ENCODE data around the gene ZNF385B. TPM values are rescaled to one million over a fixed set of nuclear protein-coding genes. Genes with fewer than 3 reads are reported as not detected.

ZNF385B gene
- total RNA-seq, 2 donors from 2014 or later: not detected

DNA sequence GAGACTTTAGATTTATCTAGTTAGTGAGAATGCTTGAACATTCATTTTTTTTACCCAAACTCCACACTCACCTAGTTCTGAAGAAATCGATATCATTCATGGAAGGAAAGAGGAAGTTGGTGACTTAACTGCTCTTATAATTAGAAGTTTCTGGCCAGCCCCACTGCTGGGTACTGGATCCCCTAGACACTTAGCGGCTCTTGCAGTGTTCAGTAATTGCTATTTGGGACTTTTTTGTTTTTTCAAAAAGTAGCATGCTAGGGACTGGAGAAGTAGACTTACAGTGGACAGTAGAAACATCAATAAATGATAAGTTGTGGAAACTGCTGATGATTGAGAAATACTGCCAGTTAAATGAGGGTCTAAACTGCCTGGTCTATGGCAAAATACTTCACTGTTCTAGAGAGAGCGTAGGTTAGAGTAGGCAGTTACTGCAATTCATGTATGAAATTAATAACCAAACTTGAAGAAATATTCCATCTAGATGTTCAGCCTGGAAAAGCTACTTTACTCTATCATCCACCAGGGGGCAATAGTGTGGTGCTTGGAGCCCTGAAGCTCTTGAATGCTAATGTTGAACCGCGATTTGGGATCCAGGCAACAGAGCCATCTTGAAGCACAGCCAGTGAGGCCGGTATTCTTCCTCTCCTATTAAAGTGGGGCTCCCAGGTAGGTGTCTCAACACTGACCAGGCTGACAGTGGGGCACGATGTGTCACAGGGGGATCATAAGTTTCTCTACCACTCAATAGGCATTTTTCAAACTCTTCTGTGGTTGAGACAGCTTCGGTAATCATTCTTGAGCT, 450.7 kb downstream of the ZNF385B start:
- Mint-ChIP-seq H3K27ac (no peak overlapping the region), H3K27me3 (peaks cover 20% of the 10 kb centered on the region), H3K36me3 (ENCODE audit: low read depth) (no peaks in the 10 kb centered on the region), H3K4me3 (no peak overlapping the region), H3K4me1 (no peaks in the 10 kb centered on the region)
- H3K9me3 ChIP-seq (ENCODE audit: control insufficient read depth, low read length, poor library complexity, severe bottlenecking): no peaks in the 10 kb centered on the region
- ATAC-seq: no peak
- DNase-seq: no peak

DNA sequence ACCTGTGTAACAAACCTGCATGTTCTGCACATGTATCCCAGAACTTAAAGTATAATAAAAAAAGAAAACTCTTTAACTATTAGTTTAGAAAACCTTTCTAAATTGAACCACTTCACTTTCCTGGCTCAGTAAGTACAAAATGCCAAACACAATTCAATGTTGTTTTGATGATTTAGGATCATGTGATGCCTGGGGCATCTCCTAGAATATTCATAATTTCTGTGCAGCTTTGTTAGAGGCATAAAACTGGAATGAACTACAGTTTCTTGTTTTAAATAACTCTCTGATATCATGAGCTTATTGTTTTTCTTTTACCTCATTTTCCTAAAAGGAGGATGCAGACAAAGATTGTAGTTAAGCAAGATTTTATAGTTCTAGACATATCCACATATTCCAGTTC, 457.8 kb downstream of the ZNF385B start:
- no peaks in the 10 kb centered on the region for H3K9me3 ChIP-seq (ENCODE audit: control insufficient read depth, low read length, poor library complexity, severe bottlenecking)
- Mint-ChIP-seq H3K27me3 (peaks cover 26% of the 10 kb centered on the region), H3K36me3 (ENCODE audit: low read depth) (no peaks in the 10 kb centered on the region), H3K27ac (no peak overlapping the region), H3K4me1 (no peaks in the 10 kb centered on the region), H3K4me3 (no peak overlapping the region)
- DNase-seq (no peak), ATAC-seq (no peak)

DNA sequence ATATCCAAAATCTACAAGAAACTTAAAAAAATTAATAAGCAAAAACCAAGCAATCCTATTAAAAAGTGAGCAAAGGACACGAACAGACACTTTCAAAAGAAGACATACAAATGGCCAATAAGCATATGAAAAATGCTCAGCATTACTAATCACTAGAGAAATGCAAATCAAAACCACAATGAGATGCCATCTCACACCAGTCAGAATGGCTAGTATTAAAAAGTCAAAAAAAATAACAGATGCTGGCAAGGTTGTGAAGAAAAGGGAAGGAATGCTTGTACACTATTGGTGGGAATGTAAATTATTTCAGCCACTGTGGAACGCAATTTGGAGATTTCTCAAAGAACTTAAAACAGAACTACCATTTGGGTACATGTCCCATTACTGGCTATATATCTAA, 467.9 kb downstream of the ZNF385B start:
- no peaks in the 10 kb centered on the region for H3K27me3 Mint-ChIP-seq
- no peaks in the 10 kb centered on the region for H3K4me1 Mint-ChIP-seq
- H3K36me3 Mint-ChIP-seq (ENCODE audit: low read depth): no peaks in the 10 kb centered on the region
- H3K4me3 Mint-ChIP-seq: no peak overlapping the region
- ATAC-seq (no peak), DNase-seq (no peak)
- no peaks in the 10 kb centered on the region for H3K9me3 ChIP-seq (ENCODE audit: control insufficient read depth, low read length, poor library complexity, severe bottlenecking)
- H3K27ac Mint-ChIP-seq: no peak overlapping the region

Other genes starting within 250 kb of the ZNF385B start
- 10 to 100 TPM; 13.8 to 14.0 TPM for gene CWC22, start 145.7 kb upstream of the ZNF385B start, total RNA-seq

Data from T-helper 17 cell (primary cell).